H9 (cell line): Measurements from ENCODE around the gene PLCB1. TPM values are rescaled to one million over a fixed set of nuclear protein-coding genes. Genes with fewer than 3 reads are reported as not detected.

Source experiments
- DNase-seq: peaks from one replicate; pipeline ENCODE4 v3.0.0-alpha.2; 2017
- H2AFZ ChIP-seq: one replicate; pipeline ENCODE4 v1.6.1; 2013; ENCODE audit warnings: mild to moderate bottlenecking, low read length, control low read depth, moderate library complexity
- H2AK5ac ChIP-seq: 2 replicates; pipeline ENCODE4 v1.6.1; 2013; ENCODE audit warnings: low read length, control low read depth, mixed read lengths; ENCODE audit not compliant: insufficient read length
- H2BK120ac ChIP-seq: one replicate; pipeline ENCODE4 v1.6.1; 2013; ENCODE audit warnings: low read depth, mild to moderate bottlenecking, low read length, control low read depth, inconsistent platforms; ENCODE audit not compliant: poor library complexity, severe bottlenecking
- H2BK12ac ChIP-seq: 2 replicates; pipeline ENCODE4 v1.6.1; 2013; ENCODE audit warnings: low read length, control low read depth, mixed read lengths, low read depth; ENCODE audit not compliant: insufficient read length
- H2BK15ac ChIP-seq: 2 replicates; pipeline ENCODE4 v1.6.1; 2013; ENCODE audit warnings: low read depth, low read length, control low read depth
- H2BK20ac ChIP-seq: one replicate; pipeline ENCODE4 v1.6.1; 2013; ENCODE audit warnings: low read depth, mild to moderate bottlenecking, low read length, control low read depth, inconsistent platforms; ENCODE audit not compliant: poor library complexity, severe bottlenecking
- H2BK5ac ChIP-seq: 2 replicates; pipeline ENCODE4 v1.6.1; 2013; ENCODE audit warnings: low read length, control low read depth, mixed read lengths; ENCODE audit not compliant: insufficient read length
- H3K14ac ChIP-seq: 2 replicates; pipeline ENCODE4 v1.6.1; 2013; ENCODE audit warnings: low read length, control low read depth; ENCODE audit not compliant: insufficient read depth
- H3K18ac ChIP-seq: 2 replicates; pipeline ENCODE4 v1.6.1; 2013; ENCODE audit warnings: low read depth, mild to moderate bottlenecking, mixed read lengths, low read length, control low read depth; ENCODE audit not compliant: insufficient read length
- H3K23ac ChIP-seq: 2 replicates; pipeline ENCODE4 v1.6.1; 2013; ENCODE audit warnings: low read length, control low read depth, mixed read lengths, low read depth; ENCODE audit not compliant: insufficient read length
- H3K23me2 ChIP-seq: 2 replicates; pipeline ENCODE4 v1.6.1; 2013; ENCODE audit warnings: low read depth, mild to moderate bottlenecking, mixed read lengths, low read length, control low read depth; ENCODE audit not compliant: insufficient read length, poor library complexity, severe bottlenecking
- H3K27ac ChIP-seq: 2 replicates; pipeline ENCODE4 v1.5.1; 2013; ENCODE audit warnings: low read length, control low read depth, mixed read lengths, low read depth; ENCODE audit not compliant: insufficient read length
- H3K27me3 ChIP-seq: 2 replicates; pipeline ENCODE4 v1.6.1; 2013; ENCODE audit warnings: low read length, control low read depth, inconsistent platforms; ENCODE audit not compliant: insufficient read depth
- H3K4ac ChIP-seq: 2 replicates; pipeline ENCODE4 v1.6.1; 2013; ENCODE audit warnings: low read depth, mild to moderate bottlenecking, control low read depth, inconsistent platforms, low read length, moderate library complexity
- H3K4me1 ChIP-seq: 2 replicates; pipeline ENCODE4 v1.6.1; 2013; ENCODE audit warnings: low read length, control low read depth, inconsistent platforms; ENCODE audit not compliant: insufficient read depth
- H3K4me2 ChIP-seq: 2 replicates; pipeline ENCODE4 v1.6.1; 2013; ENCODE audit warnings: low read length, control low read depth, mixed read lengths; ENCODE audit not compliant: insufficient read length, insufficient read depth
- H3K56ac ChIP-seq: 2 replicates; pipeline ENCODE4 v1.6.1; 2013; ENCODE audit warnings: low read depth, mild to moderate bottlenecking, mixed read lengths, low read length, control low read depth; ENCODE audit not compliant: insufficient read length
- H3K79me1 ChIP-seq: 2 replicates; pipeline ENCODE4 v1.6.1; 2013; ENCODE audit warnings: low read depth, mild to moderate bottlenecking, moderate library complexity, low read length, control low read depth, inconsistent platforms; ENCODE audit not compliant: insufficient read depth, poor library complexity, severe bottlenecking
- H3K79me2 ChIP-seq: 2 replicates; pipeline ENCODE4 v1.6.1; 2013; ENCODE audit warnings: low read length, control low read depth, inconsistent platforms; ENCODE audit not compliant: insufficient read depth
- H3K9ac ChIP-seq: 2 replicates; pipeline ENCODE4 v1.6.1; 2013; ENCODE audit warnings: low read length, control low read depth, mixed read lengths; ENCODE audit not compliant: insufficient read length; ENCODE audit errors: extremely low read depth
- H3K9me3 ChIP-seq: one replicate; pipeline ENCODE4 v1.6.1; 2013; ENCODE audit warnings: low read depth, low read length, inconsistent platforms; ENCODE audit not compliant: control insufficient read depth
- H3T11ph ChIP-seq: one replicate; pipeline ENCODE4 v1.6.1; 2013; ENCODE audit warnings: mild to moderate bottlenecking, low read length, control low read depth, inconsistent platforms
- H4K20me1 ChIP-seq: one replicate; pipeline ENCODE4 v1.6.1; 2013; ENCODE audit not compliant: control insufficient read depth, insufficient read length, insufficient read depth
- H4K5ac ChIP-seq: 2 replicates; pipeline ENCODE4 v1.6.1; 2013; ENCODE audit warnings: low read depth, mild to moderate bottlenecking, mixed read lengths, low read length, control low read depth; ENCODE audit not compliant: insufficient read length
- H4K8ac ChIP-seq: replicated peaks from 2 replicates; pipeline ENCODE4 v1.6.1; 2013; ENCODE audit warnings: low read length, control low read depth, mixed read lengths, low read depth; ENCODE audit not compliant: insufficient read length
- H4K91ac ChIP-seq: 2 replicates; pipeline ENCODE4 v1.6.1; 2013; ENCODE audit warnings: low read depth, mild to moderate bottlenecking, moderate library complexity, mixed read lengths, low read length, control low read depth; ENCODE audit not compliant: insufficient read length
- H3K27ac Mint-ChIP-seq, 3 experiments: 2 replicates in 2 of 3; 3 replicates in 1 of 3; pipeline ENCODE4 v1.8.0; 2020 to 2021; ENCODE audit warnings: mixed read lengths in 3 of 3, mild to moderate bottlenecking in 1 of 3, moderate library complexity in 1 of 3
- H3K27me3 Mint-ChIP-seq: 2 replicates; pipeline ENCODE4 v1.8.0; 2021; ENCODE audit warnings: low read depth, mild to moderate bottlenecking, moderate library complexity, mixed read lengths
- H3K36me3 Mint-ChIP-seq, 3 experiments: 2 replicates in 2 of 3; 3 replicates in 1 of 3; pipeline ENCODE4 v1.8.0; 2020 to 2021; ENCODE audit warnings: low read depth in 3 of 3, mixed read lengths in 3 of 3; ENCODE audit not compliant: insufficient read depth in 1 of 3
- H3K4me1 Mint-ChIP-seq, 2 experiments: 2 replicates each; pipeline ENCODE4 v1.8.0; 2020; ENCODE audit warnings: mixed read lengths in 2 of 2
- H3K4me3 Mint-ChIP-seq, 2 experiments: 2 replicates in 1 of 2; 3 replicates in 1 of 2; pipeline ENCODE4 v1.8.0; 2020 to 2021; ENCODE audit warnings: mild to moderate bottlenecking in 2 of 2, mixed read lengths in 2 of 2, moderate library complexity in 1 of 2
- H3K9me3 Mint-ChIP-seq, 2 experiments: 2 replicates in 1 of 2; 3 replicates in 1 of 2; pipeline ENCODE4 v1.8.0; 2020; ENCODE audit warnings: mild to moderate bottlenecking in 2 of 2, mixed read lengths in 2 of 2, moderate library complexity in 1 of 2
- WGBS: extraction: QIAGEN DNeasy Blood & Tissue Kit; methylation state at CpG from one replicate; pipeline ENCODE4 v1.1.7; 2013; ENCODE audit warnings: missing lambda C conversion rate, low lambda C conversion rate, mixed read lengths; ENCODE audit not compliant: insufficient read length; ENCODE audit errors: extremely low coverage; 5-methylcytosine and 5-hydroxymethylcytosine counted together
- total RNA-seq: library from RNA; stranded (reverse); gene quantifications from 2 replicates; pipeline ENCODE4 v1.2.1, GENCODE V29; 2021
- TF ChIP-seq, protein P1 (sequence below): fragments of 200-600 bp; sonication (generic); conservative IDR thresholded peaks from 3 replicates; pipeline ENCODE4 v1.8.0; 2021; ENCODE audit warnings: antibody characterized with exemption, mild to moderate bottlenecking

PLCB1 gene
- total RNA-seq, 1 experiment from 2014 or later, result 11.5 TPM

DNA sequence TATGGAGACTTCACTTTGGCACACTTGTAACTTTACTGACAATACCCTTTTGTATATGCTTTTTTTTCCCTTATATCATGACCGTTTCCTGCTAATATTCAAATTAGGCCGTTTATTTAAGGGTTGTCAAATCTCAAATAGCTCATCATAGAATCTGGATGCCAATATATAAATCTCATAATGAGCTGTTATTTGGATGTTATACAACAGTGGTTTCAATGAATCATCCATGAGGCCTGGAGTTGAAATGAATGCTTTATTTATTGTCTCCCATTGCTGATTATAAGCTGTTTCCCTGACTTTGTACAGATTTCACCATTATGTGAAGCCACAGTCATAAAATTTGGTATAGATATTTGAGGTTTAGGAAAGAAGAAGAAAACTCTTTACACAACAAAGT is 256.1 kb downstream of the PLCB1 start:
- H3K23ac ChIP-seq, result no peak overlapping the region
- no peak overlapping the region for H3K9ac ChIP-seq
- no peak overlapping the region for H2AK5ac ChIP-seq
- no peak overlapping the region for H3K18ac ChIP-seq
- H2BK12ac ChIP-seq, result no peak overlapping the region
- no peak overlapping the region for H3K27ac ChIP-seq
- no peaks in the 10 kb centered on the region for H3K23me2 ChIP-seq
- no peak overlapping the region for H2BK120ac ChIP-seq
- H3K4me3 Mint-ChIP-seq, result no peak overlapping the region
- no peak overlapping the region for H4K8ac ChIP-seq
- TF ChIP-seq, protein P1, sequence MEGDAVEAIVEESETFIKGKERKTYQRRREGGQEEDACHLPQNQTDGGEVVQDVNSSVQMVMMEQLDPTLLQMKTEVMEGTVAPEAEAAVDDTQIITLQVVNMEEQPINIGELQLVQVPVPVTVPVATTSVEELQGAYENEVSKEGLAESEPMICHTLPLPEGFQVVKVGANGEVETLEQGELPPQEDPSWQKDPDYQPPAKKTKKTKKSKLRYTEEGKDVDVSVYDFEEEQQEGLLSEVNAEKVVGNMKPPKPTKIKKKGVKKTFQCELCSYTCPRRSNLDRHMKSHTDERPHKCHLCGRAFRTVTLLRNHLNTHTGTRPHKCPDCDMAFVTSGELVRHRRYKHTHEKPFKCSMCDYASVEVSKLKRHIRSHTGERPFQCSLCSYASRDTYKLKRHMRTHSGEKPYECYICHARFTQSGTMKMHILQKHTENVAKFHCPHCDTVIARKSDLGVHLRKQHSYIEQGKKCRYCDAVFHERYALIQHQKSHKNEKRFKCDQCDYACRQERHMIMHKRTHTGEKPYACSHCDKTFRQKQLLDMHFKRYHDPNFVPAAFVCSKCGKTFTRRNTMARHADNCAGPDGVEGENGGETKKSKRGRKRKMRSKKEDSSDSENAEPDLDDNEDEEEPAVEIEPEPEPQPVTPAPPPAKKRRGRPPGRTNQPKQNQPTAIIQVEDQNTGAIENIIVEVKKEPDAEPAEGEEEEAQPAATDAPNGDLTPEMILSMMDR, result no peak
- H3K79me2 ChIP-seq, result no peaks in the 10 kb centered on the region
- no peaks in the 10 kb centered on the region for H3K9me3 ChIP-seq
- H3K4me1 Mint-ChIP-seq, result peaks cover 6 to 11% of the 10 kb centered on the region in 2 experiments; a peak in 3 of 4 replicates
- no peak overlapping the region for H3K4ac ChIP-seq
- H3T11ph ChIP-seq, result no peak overlapping the region
- H4K5ac ChIP-seq, result no peak overlapping the region
- H3K9me3 Mint-ChIP-seq, result peaks cover 1 to 5% of the 10 kb centered on the region in 2 experiments; a peak in 2 of 5 replicates
- H2AFZ ChIP-seq, result no peak overlapping the region
- no peak overlapping the region for H3K14ac ChIP-seq
- no peak overlapping the region for H2BK15ac ChIP-seq
- no peak overlapping the region for H3K4me2 ChIP-seq
- DNase-seq, result no peak
- no peaks in the 10 kb centered on the region; a peak in 1 of 7 replicates for H3K36me3 Mint-ChIP-seq
- no peak overlapping the region for H2BK20ac ChIP-seq
- H3K56ac ChIP-seq, result no peak overlapping the region
- no CpG with 5 or more reads among the region's 2 CpGs for WGBS
- H4K20me1 ChIP-seq, result no peaks in the 10 kb centered on the region
- no peaks in the 10 kb centered on the region for H3K27me3 ChIP-seq
- H3K4me1 ChIP-seq, result no peaks in the 10 kb centered on the region
- H2BK5ac ChIP-seq, result no peak overlapping the region
- H3K27ac Mint-ChIP-seq, result no peak overlapping the region
- no peaks in the 10 kb centered on the region; the same call in 1 of the 2 replicates for H3K27me3 Mint-ChIP-seq
- no peak overlapping the region for H4K91ac ChIP-seq
- no peaks in the 10 kb centered on the region for H3K79me1 ChIP-seq
